Stimulated activated CD8-positive, alpha-beta memory T cell treated with anti-CD3 and anti-CD28 coated beads, Interleukin-7, amount 100 ng/mL, for 48 hours (primary cell): Measurements from ENCODE around the gene AP1M1.
"Not testable (repeated sequence)": the region's sequence is repeated elsewhere in the genome, so short reads cannot be mapped to it uniquely, and the experiment has no call there.

Source experiments
- DNase-seq, 2 donors: peaks; one replicate each; pipeline ENCODE4 v3.0.0-alpha.2; 2020; ENCODE audit warnings: low read depth in 1 of 2; ENCODE audit errors: extremely low read depth in 1 of 2

The AP1M1 gene

GRCh38 chr19:16259385-16260159 lies 61.9 kb downstream of the AP1M1 start:
- DNase-seq, result no peak

GRCh38 chr19:16260160-16260811 lies 62.6 kb downstream of the AP1M1 start:
- DNase-seq, result no peak

- DNase-seq, result no peak
Measured at GRCh38 chr19:16260812-16261161, 63.1 kb downstream of the AP1M1 start.

GRCh38 chr19:16261584-16262368 lies 64.1 kb downstream of the AP1M1 start:
- DNase-seq, result no peak

- DNase-seq, result no peak
Measured at GRCh38 chr19:16262618-16263017, 64.9 kb downstream of the AP1M1 start.

- no peak for DNase-seq
Measured at GRCh38 chr19:16263141-16263761, 65.5 kb downstream of the AP1M1 start.

- DNase-seq, result no peak
Measured at GRCh38 chr19:16265205-16265604, 67.5 kb downstream of the AP1M1 start.

GRCh38 chr19:16265890-16266585 lies 68.3 kb downstream of the AP1M1 start:
- DNase-seq, result no peak

GRCh38 chr19:16266586-16266942 lies 68.9 kb downstream of the AP1M1 start:
- peak in 1 of 2 donors; percentile 59 for DNase-seq

- DNase-seq, result peak in 1 of 2 donors; percentile 23
Measured at GRCh38 chr19:16268676-16269319, 71.1 kb downstream of the AP1M1 start.

GRCh38 chr19:16272945-16273344 lies 75.2 kb downstream of the AP1M1 start:
- DNase-seq, result no peak

- no peak for DNase-seq
Measured at GRCh38 chr19:16274447-16274846, 76.7 kb downstream of the AP1M1 start.

- DNase-seq, result no peak
Measured at GRCh38 chr19:16280306-16280705, 82.6 kb downstream of the AP1M1 start.

- DNase-seq, result no peak
Measured at GRCh38 chr19:16281743-16282142, 84.0 kb downstream of the AP1M1 start.

- DNase-seq, result peak; percentile 64 to 82
Measured at GRCh38 chr19:16283210-16284061, 85.7 kb downstream of the AP1M1 start.

- DNase-seq, result no peak
Measured at GRCh38 chr19:16284505-16284904, 86.8 kb downstream of the AP1M1 start.

GRCh38 chr19:16285079-16285478 lies 87.4 kb downstream of the AP1M1 start:
- DNase-seq, result not testable (repeated sequence)

- no peak for DNase-seq
Measured at GRCh38 chr19:16285769-16286498, 88.2 kb downstream of the AP1M1 start.

- DNase-seq, result no peak
Measured at GRCh38 chr19:16288544-16288943, 90.8 kb downstream of the AP1M1 start.
